DND-41 (cell line): Measurements from ENCODE around the gene MEGF11.

Source experiments
- ATAC-seq: fragments of 200-7000 bp; cut with Tn5 transposase; 3 replicates; pipeline ENCODE4 v1.9.1; 2021; ENCODE audit warnings: low read depth; ENCODE audit not compliant: insufficient read depth
- DNase-seq: peaks from one replicate; pipeline ENCODE4 v3.0.0-alpha.2; 2020
- H2AFZ ChIP-seq: 2 replicates; pipeline ENCODE4 v1.6.0; 2012; ENCODE audit warnings: low read depth, low read length
- H3K27ac ChIP-seq: 2 replicates; pipeline ENCODE4 v1.5.1; 2012; ENCODE audit warnings: low read length, inconsistent platforms
- H3K27me3 ChIP-seq: fragments of 200-600 bp; sonication (generic); 2 replicates; pipeline ENCODE4 v1.6.0; 2012; ENCODE audit warnings: low read length, mild to moderate bottlenecking, inconsistent platforms; ENCODE audit not compliant: insufficient read depth, poor library complexity
- H3K36me3 ChIP-seq: 2 replicates; pipeline ENCODE4 v1.5.1; 2012; ENCODE audit warnings: low read length, inconsistent platforms; ENCODE audit not compliant: insufficient read depth
- H3K4me1 ChIP-seq: 2 replicates; pipeline ENCODE4 v1.5.1; 2012; ENCODE audit warnings: mild to moderate bottlenecking, low read length; ENCODE audit not compliant: insufficient read depth
- H3K4me2 ChIP-seq: 2 replicates; pipeline ENCODE4 v1.6.0; 2012; ENCODE audit warnings: mild to moderate bottlenecking, moderate library complexity, low read length, inconsistent platforms; ENCODE audit not compliant: insufficient read depth
- H3K4me3 ChIP-seq, 2 experiments: fragments of 200-600 bp in 1 of 2; shearing (Covaris generic) in 1 of 2; 2 replicates each; pipeline ENCODE4 v1.5.1; 2012 to 2016; ENCODE audit warnings: inconsistent platforms in 2 of 2, low read length in 2 of 2, mild to moderate bottlenecking in 2 of 2, low read depth in 1 of 2, moderate library complexity in 1 of 2
- H3K79me2 ChIP-seq: 2 replicates; pipeline ENCODE4 v1.6.0; 2012; ENCODE audit warnings: low read length, inconsistent platforms; ENCODE audit not compliant: insufficient read depth
- H3K9ac ChIP-seq: 2 replicates; pipeline ENCODE4 v1.6.0; 2012; ENCODE audit warnings: low read depth, mild to moderate bottlenecking, inconsistent platforms, low read length, moderate library complexity
- H3K9me3 ChIP-seq: 2 replicates; pipeline ENCODE4 v1.5.1; 2012; ENCODE audit warnings: low read length, moderate library complexity, mild to moderate bottlenecking, inconsistent platforms; ENCODE audit not compliant: insufficient read depth, severe bottlenecking
- H4K20me1 ChIP-seq: 2 replicates; pipeline ENCODE4 v1.6.0; 2012; ENCODE audit warnings: low read length; ENCODE audit not compliant: insufficient read depth
- EZH2 ChIP-seq: IDR thresholded peaks from 3 replicates; pipeline ENCODE4 v1.6.1; 2012; ENCODE audit warnings: borderline replicate concordance, low read depth, mild to moderate bottlenecking, moderate library complexity, low read length, inconsistent platforms; ENCODE audit not compliant: severe bottlenecking
- TF ChIP-seq, protein P1 (sequence below): IDR thresholded peaks from 2 replicates; pipeline ENCODE4 v1.5.1; 2012; ENCODE audit warnings: borderline replicate concordance, low read length, moderate library complexity, mild to moderate bottlenecking; ENCODE audit not compliant: poor library complexity, severe bottlenecking; ENCODE audit errors: extremely low read depth

Gene MEGF11

DNA sequence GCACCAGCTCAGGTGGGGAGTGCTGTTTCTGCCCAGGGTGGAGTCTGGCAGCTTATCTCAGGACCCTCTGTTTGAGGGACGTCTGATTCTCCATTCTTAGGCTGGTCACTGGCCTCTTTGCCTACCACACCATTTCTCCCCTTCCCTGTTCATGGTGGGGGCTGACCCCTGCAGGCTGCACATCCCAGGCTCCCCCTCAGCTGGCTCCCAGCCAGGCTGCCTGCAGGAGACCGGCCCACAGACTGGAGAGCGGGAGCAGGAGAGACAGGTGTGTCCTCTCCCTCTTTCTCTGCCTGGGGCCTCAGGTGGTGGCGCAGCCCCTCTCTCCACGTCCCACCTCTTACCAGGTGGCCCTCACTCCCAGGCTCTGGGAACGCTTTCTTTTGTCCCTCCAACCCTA, 323.4 kb downstream of the MEGF11 start:
- Histone ChIP-seq H3K4me1 (no peaks in the 10 kb centered on the region), H3K4me2 (no peak overlapping the region), H3K36me3 (no peaks in the 10 kb centered on the region), H3K9me3 (no peaks in the 10 kb centered on the region), H3K27ac (no peak overlapping the region), H3K27me3 (no peaks in the 10 kb centered on the region), H4K20me1 (no peaks in the 10 kb centered on the region), H2AFZ (no peak overlapping the region), H3K79me2 (no peaks in the 10 kb centered on the region), H3K9ac (no peak overlapping the region), H3K4me3 (no peak overlapping the region)
- DNase-seq (no peak), ATAC-seq (no peak)
- TF ChIP-seq EZH2: no peak
- TF ChIP-seq, protein P1, sequence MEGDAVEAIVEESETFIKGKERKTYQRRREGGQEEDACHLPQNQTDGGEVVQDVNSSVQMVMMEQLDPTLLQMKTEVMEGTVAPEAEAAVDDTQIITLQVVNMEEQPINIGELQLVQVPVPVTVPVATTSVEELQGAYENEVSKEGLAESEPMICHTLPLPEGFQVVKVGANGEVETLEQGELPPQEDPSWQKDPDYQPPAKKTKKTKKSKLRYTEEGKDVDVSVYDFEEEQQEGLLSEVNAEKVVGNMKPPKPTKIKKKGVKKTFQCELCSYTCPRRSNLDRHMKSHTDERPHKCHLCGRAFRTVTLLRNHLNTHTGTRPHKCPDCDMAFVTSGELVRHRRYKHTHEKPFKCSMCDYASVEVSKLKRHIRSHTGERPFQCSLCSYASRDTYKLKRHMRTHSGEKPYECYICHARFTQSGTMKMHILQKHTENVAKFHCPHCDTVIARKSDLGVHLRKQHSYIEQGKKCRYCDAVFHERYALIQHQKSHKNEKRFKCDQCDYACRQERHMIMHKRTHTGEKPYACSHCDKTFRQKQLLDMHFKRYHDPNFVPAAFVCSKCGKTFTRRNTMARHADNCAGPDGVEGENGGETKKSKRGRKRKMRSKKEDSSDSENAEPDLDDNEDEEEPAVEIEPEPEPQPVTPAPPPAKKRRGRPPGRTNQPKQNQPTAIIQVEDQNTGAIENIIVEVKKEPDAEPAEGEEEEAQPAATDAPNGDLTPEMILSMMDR: no peak

DNA sequence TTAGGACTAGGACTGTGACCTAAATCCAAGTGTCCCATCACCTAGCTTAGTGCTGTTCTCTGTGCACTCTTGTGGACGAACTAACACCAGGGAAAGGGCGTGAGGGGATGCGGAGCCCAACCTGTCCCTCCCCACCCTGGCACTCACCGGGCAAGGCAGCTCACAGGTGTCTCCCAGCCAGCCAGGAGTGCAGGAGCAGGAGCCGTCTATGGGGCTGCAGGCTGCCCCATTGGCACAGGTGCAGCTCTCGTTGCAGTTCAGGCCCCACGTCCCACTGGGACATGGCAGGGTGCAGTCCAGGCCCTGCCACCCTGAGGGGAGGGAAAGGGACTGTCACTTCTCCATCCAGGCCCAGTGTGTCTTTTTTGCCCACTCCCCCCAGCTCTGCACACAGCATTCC, 324.0 kb downstream of the MEGF11 start:
- TF ChIP-seq, protein P1: no peak
- no peak for TF ChIP-seq EZH2
- H3K4me3 ChIP-seq: no peak overlapping the region
- ATAC-seq (no peak), DNase-seq (no peak)
- H3K27me3 ChIP-seq: no peaks in the 10 kb centered on the region
- no peaks in the 10 kb centered on the region for H3K9me3 ChIP-seq
- H3K79me2 ChIP-seq: no peaks in the 10 kb centered on the region
- no peak overlapping the region for H3K9ac ChIP-seq
- no peaks in the 10 kb centered on the region for H4K20me1 ChIP-seq
- no peaks in the 10 kb centered on the region for H3K4me1 ChIP-seq
- no peak overlapping the region for H2AFZ ChIP-seq
- no peaks in the 10 kb centered on the region for H3K36me3 ChIP-seq
- H3K4me2 ChIP-seq: no peak overlapping the region
- H3K27ac ChIP-seq: no peak overlapping the region

DNA sequence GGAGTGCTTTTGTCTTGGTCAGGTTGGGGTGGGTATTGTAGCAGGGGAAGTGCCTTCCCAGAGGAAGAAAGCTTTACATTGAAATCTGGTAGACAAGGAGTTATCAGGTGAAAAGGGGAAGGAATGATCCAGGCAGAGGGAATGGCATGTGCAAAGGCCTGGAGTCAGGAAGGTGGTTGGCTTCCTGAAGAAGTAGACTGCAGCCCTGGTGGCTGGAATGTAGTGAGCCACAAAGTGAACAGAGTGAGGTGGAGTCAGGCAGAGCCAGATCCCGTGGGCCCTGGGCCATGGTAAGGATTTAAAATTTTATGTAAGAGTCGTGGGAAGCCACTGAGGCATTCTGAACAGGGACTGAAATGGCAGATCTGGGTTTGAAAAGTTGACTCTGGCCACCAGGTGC, 326.0 kb downstream of the MEGF11 start:
- no peak overlapping the region for H3K4me3 ChIP-seq
- H3K27ac ChIP-seq: no peak overlapping the region
- ATAC-seq: no peak
- H4K20me1 ChIP-seq: no peaks in the 10 kb centered on the region
- no peaks in the 10 kb centered on the region for H3K27me3 ChIP-seq
- no peaks in the 10 kb centered on the region for H3K4me1 ChIP-seq
- TF ChIP-seq EZH2: no peak
- TF ChIP-seq, protein P1: no peak
- no peaks in the 10 kb centered on the region for H3K36me3 ChIP-seq
- H2AFZ ChIP-seq: no peak overlapping the region
- DNase-seq: no peak
- no peak overlapping the region for H3K4me2 ChIP-seq
- no peaks in the 10 kb centered on the region for H3K79me2 ChIP-seq
- H3K9ac ChIP-seq: no peak overlapping the region
- no peaks in the 10 kb centered on the region for H3K9me3 ChIP-seq

DNA sequence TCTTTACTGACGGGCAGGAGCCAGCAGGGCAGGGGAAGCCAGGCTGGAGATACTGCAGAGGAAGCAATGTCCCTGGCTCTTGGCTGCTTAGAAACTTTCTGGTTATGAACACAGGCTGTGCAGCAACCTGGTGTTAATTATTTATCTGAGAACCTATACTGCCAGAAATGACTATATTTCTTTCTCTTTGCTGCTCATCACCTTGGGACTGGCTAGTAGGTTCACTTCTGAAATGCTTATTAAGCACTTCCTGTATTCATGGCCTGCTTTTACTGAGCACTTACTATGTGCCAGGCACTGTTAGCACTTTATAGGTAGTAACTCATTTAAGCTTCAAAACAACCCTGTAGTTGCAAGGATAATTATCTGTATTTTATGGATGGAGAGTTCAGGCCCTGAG, 326.7 kb downstream of the MEGF11 start:
- Histone ChIP-seq H3K4me2 (no peak overlapping the region), H3K79me2 (no peaks in the 10 kb centered on the region), H4K20me1 (no peaks in the 10 kb centered on the region), H3K27ac (no peak overlapping the region), H3K27me3 (no peaks in the 10 kb centered on the region), H3K9me3 (no peaks in the 10 kb centered on the region), H3K4me3 (no peak overlapping the region), H3K9ac (no peak overlapping the region), H2AFZ (no peak overlapping the region), H3K4me1 (no peaks in the 10 kb centered on the region), H3K36me3 (no peaks in the 10 kb centered on the region)
- no peak for ATAC-seq
- no peak for DNase-seq
- no peak for TF ChIP-seq EZH2
- TF ChIP-seq, protein P1: no peak
